Activated CD4-positive, alpha-beta T cell treated with anti-CD3 and anti-CD28 coated beads for 1 hour (primary cell): ENCODE data around the gene PAQR8.

ENCODE experiments used
- DNase-seq: peaks from one replicate; pipeline ENCODE4 v3.0.0-alpha.2; 2020

The PAQR8 gene

GRCh38 chr6:52361945-52362442 lies at the start of gene PAQR8:
Gene PAQR8 (plus strand): TSS chr6:52362151. CDS start chr6:52403214, 41,063 bp downstream.
- DNase-seq = peak; percentile 71

GRCh38 chr6:52312461-52312860 lies 49.5 kb upstream of the PAQR8 start:
- no peak for DNase-seq

GRCh38 chr6:52314752-52315151 lies 47.2 kb upstream of the PAQR8 start:
- no peak for DNase-seq

- no peak for DNase-seq
Measured at GRCh38 chr6:52317211-52317610, 44.7 kb upstream of the PAQR8 start.

- DNase-seq = no peak
Measured at GRCh38 chr6:52317841-52318581, 43.9 kb upstream of the PAQR8 start.

GRCh38 chr6:52324189-52324588 lies 37.8 kb upstream of the PAQR8 start:
- no peak for DNase-seq

GRCh38 chr6:52325695-52326471 lies 36.1 kb upstream of the PAQR8 start:
- no peak for DNase-seq

GRCh38 chr6:52326540-52327364 lies 35.2 kb upstream of the PAQR8 start:
- DNase-seq = no peak

GRCh38 chr6:52328303-52328662 lies 33.7 kb upstream of the PAQR8 start:
- no peak for DNase-seq

GRCh38 chr6:52328729-52329128 lies 33.2 kb upstream of the PAQR8 start:
- DNase-seq = no peak

GRCh38 chr6:52330470-52330869 lies 31.5 kb upstream of the PAQR8 start:
- DNase-seq = no peak

GRCh38 chr6:52331793-52332457 lies 30.0 kb upstream of the PAQR8 start:
- DNase-seq = no peak

- no peak for DNase-seq
Measured at GRCh38 chr6:52333840-52334200, 28.1 kb upstream of the PAQR8 start.

GRCh38 chr6:52335576-52335975 lies 26.4 kb upstream of the PAQR8 start:
- no peak for DNase-seq

- DNase-seq = no peak
Measured at GRCh38 chr6:52336919-52337561, 24.9 kb upstream of the PAQR8 start.

- no peak for DNase-seq
Measured at GRCh38 chr6:52337633-52338290, 24.2 kb upstream of the PAQR8 start.

- DNase-seq = no peak
Measured at GRCh38 chr6:52340603-52340880, 21.4 kb upstream of the PAQR8 start.

- DNase-seq = no peak
Measured at GRCh38 chr6:52341561-52342260, 20.2 kb upstream of the PAQR8 start.

- DNase-seq = no peak
Measured at GRCh38 chr6:52345311-52345710, 16.6 kb upstream of the PAQR8 start.

GRCh38 chr6:52346503-52346902 lies 15.4 kb upstream of the PAQR8 start:
- DNase-seq = no peak

GRCh38 chr6:52347818-52348217 lies 14.1 kb upstream of the PAQR8 start:
- DNase-seq = no peak
